ENCODE measurements around the gene SNRPD1. TPM values are rescaled to one million over a fixed set of nuclear protein-coding genes. Genes with fewer than 3 reads are reported as not detected.

SNRPD1 gene
- total and polyA plus RNA-seq, 2 experiments from 2014 or later: 16.1 to 146 TPM

Other genes starting within 250 kb of the SNRPD1 start
- 12.6 and 18.3 TPM in 2 replicates for gene ESCO1, start 11.6 kb upstream of the SNRPD1 start, total RNA-seq
- 12.2 and 18.5 TPM in 2 replicates for gene ESCO1, start 11.6 kb upstream of the SNRPD1 start, polyA plus RNA-seq
- gene ABHD3, start 92.5 kb downstream of the SNRPD1 start, total RNA-seq: 5.2 and 5.7 TPM in 2 replicates
- 10.9 and 11.0 TPM in 2 replicates for gene ABHD3, start 92.5 kb downstream of the SNRPD1 start, polyA plus RNA-seq
- 32.2 and 46.8 TPM in 2 replicates for gene MIB1, start 128.5 kb downstream of the SNRPD1 start, total RNA-seq
- 8.9 and 12.8 TPM in 2 replicates for gene MIB1, start 128.5 kb downstream of the SNRPD1 start, polyA plus RNA-seq